ENCODE results near the gene RNU6-9.

RNU6-9 gene

GRCh38 chr19:931860-932647 is 38.8 kb downstream of the RNU6-9 start:
- no peak for TF ChIP-seq CTCF (IDR thresholded peaks at IDR 0.05; ENCODE audit: low read depth, low read length, missing control alignments)
- no peak overlapping the region for H3K27ac ChIP-seq
- in situ Hi-C loops (cut with HindIII; ENCODE audit: low pct_ligation_motif_present, low sequenced_read_pairs) = no loop called here

GRCh38 chr19:932648-933552 is 39.6 kb downstream of the RNU6-9 start:
- in situ Hi-C loops (cut with HindIII; ENCODE audit: low pct_ligation_motif_present, low sequenced_read_pairs) = no loop called here
- peaks cover 12% of the 10 kb centered on the region for H3K36me3 ChIP-seq (replicated peaks)
- peak; percentile 70 for DNase-seq
- H3K27me3 ChIP-seq (replicated peaks) = no peaks in the 10 kb centered on the region
- TF ChIP-seq CTCF (IDR thresholded peaks at IDR 0.05; ENCODE audit: low read depth, low read length, missing control alignments) = peak; percentile 17
- no peak overlapping the region for H3K27ac ChIP-seq
- peak overlapping the region; percentile 22 for H3K4me3 ChIP-seq (ENCODE audit: low read depth, low read length)

More at GRCh38 chr19:931860-932647, 38.8 kb downstream of the RNU6-9 start:
- Histone ChIP-seq H3K27me3 (replicated peaks) (no peaks in the 10 kb centered on the region), H3K4me3 (ENCODE audit: low read depth, low read length) (no peak overlapping the region), H3K36me3 (replicated peaks) (peaks cover 9% of the 10 kb centered on the region)
- DNase-seq = no peak

- TF ChIP-seq CTCF (IDR thresholded peaks at IDR 0.05; ENCODE audit: low read depth, low read length, missing control alignments) = no peak
- H3K36me3 ChIP-seq (replicated peaks) = peaks cover 12% of the 10 kb centered on the region
These were observed 40.2 kb downstream of the RNU6-9 start for GRCh38 chr19:933553-933882.

GRCh38 chr19:934197-934840 is 41.0 kb downstream of the RNU6-9 start:
- in situ Hi-C loops (cut with HindIII; ENCODE audit: low pct_ligation_motif_present, low sequenced_read_pairs) = no loop called here
- DNase-seq = no peak
- peaks cover 14% of the 10 kb centered on the region for H3K36me3 ChIP-seq (replicated peaks)

More at GRCh38 chr19:933553-933882, 40.2 kb downstream of the RNU6-9 start:
- DNase-seq = no peak
- in situ Hi-C loops (cut with HindIII; ENCODE audit: low pct_ligation_motif_present, low sequenced_read_pairs) = no loop called here
- Histone ChIP-seq H3K27ac (peak overlapping the region; percentile 30), H3K4me3 (ENCODE audit: low read depth, low read length) (peak overlapping the region; percentile 22), H3K27me3 (replicated peaks) (no peaks in the 10 kb centered on the region)

More at GRCh38 chr19:934197-934840, 41.0 kb downstream of the RNU6-9 start:
- no peaks in the 10 kb centered on the region for H3K27me3 ChIP-seq (replicated peaks)
- H3K27ac ChIP-seq = no peak overlapping the region
- TF ChIP-seq CTCF (IDR thresholded peaks at IDR 0.05; ENCODE audit: low read depth, low read length, missing control alignments) = no peak
- H3K4me3 ChIP-seq (ENCODE audit: low read depth, low read length) = no peak overlapping the region
